ENCODE results near the gene TMEM271.

Gene TMEM271, protein sequence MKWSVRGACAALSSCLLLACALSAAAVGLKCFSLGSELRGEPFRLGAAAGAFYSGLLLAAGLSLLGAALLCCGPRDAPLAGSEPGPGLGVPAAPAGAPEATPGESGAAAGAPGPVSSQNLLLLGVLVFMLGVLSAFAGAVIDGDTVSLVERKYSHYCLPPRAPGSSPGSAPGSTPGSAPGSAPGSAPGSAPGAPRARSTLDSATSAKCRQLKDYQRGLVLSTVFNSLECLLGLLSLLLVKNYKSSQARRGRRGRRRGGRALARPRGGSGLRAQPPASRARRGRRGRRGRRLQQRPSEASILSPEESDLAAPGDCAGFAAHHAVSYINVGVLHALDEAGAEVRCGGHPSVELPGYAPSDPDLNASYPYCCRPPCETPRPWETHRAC

DNA sequence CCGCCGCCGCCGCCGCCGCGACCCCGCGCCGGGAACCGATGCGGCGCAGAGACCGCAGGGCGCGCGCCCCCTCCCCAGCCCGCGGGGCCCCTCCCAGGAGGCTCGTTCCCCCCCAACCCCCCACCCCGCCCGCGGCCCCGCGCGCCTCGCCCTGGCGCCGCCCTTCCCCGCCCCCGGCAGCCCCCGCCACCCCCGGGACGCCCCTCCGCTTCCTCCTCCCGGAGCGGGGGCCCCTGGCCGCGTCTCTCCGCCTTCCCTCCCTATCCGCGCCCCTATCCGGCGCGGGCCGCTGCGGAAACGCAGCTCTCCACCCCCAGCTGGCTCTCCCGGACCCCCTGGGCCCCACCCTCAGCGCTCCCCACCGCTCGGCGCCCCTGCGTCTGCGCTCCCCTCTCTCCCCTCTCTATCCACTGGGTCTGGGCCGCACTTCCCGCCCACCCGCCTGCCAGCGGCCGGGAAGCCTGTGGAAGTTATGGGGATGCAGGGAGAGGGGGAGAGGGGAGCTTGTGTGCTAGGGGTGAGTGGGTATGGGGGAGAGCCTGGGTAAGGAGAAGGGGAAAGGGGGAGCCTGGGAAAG, at the start of gene TMEM271:
TSS of gene TMEM271 (minus strand) at position 51 of the 577 bp plus-strand sequence. CDS start 233 bp downstream, outside the sequence.
- no peak for DNase-seq (ENCODE audit: low spot score)

DNA sequence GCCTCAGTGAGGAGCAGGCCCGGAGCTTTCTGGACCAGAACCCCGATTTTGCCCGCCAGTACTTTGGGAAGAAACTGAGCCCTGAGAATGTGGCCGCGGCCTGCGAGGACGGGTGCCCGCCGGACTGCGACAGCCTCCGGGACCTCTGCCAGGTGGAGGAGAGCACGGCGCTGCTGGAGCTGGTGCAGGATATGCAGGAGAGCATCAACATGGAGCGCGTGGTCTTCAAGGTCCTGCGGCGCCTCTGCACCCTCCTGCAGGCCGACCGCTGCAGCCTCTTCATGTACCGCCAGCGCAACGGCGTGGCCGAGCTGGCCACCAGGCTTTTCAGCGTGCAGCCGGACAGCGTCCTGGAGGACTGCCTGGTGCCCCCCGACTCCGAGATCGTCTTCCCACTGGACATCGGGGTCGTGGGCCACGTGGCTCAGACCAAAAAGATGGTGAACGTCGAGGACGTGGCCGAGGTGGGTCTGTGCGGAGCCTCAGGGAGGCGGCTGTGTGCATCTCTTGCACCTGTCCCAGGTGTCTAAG, 49.6 kb upstream of the TMEM271 start:
- no peak for DNase-seq (ENCODE audit: low spot score)

DNA sequence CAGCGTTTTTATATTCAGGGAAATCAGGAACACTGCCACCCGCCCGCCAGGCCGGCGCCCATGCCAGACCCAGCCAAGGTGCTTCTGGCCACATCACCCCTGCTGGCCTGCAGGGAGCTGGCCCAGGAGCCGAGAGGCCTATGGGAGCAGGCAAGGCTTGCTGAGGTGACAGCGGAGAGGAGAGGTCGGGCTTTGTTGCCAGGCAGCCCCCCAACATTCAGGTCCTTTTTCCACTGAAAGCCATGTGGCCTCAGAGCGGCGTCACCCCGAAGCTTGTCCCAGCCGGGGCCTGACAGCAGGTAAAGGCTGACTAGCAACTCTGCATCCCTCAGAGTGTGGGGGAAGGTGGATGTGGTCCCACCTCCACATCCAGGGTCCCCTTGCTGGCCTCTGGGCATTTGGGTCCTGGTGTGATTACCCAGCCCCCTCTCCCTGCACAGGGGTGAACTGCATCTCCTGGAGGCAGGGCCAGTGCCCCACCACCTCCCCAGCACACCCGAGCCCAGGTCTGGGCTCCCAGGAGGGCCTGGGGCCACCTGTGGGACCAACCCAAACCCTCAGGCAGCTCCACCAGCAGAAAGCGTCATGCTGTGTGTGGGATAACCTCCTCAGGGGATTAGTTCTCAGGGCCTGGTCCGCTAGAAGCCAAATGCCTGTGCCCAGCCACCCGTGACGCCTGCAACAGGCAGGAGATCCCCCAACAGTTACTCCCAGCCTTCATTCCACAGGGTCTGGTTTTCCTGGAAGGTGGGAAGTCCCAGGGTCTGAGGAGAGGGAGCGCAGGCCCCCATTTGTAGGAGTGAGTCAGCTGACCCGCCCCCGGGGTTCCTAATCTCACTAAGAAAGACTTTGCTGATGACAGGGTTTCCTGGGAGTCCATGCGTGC, 48.9 kb upstream of the TMEM271 start, which contains the start of gene PDE6B:
TSS of gene PDE6B (plus strand) at position 869 of the 886 bp plus-strand sequence. CDS start 54 bp downstream, outside the sequence.
- DNase-seq (ENCODE audit: low spot score) = peak; percentile 93

DNA sequence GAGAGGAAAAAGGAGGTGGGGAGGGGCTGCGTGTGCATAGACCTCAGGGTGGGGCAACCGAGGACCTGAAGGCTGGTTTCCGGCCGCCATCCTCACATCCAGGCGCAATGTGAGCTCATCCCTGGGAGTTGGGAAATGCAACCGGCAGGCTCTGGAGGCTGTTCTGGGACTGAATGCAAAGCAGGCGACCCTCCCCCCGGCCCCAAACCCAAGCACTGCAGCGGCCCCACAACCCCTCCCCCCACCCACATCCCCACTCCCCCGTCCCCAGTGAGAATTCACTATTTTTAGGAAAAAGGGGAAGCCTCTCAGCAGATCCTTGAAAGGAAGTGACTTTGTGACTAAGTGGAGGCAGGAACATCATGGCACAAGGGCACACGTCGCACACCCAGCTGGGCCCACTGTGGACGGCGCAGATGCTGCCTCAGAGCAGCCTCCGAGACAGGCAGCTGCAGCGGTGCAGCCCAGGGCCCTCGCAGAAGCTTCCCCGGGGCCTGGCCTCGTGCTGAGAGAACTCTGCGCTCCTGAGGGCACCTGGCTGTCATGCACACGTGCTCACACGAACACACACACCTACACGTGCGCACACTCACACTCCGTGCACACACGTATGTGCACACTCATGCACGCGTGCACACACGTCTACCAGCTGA, 47.9 kb upstream of the TMEM271 start:
- no peak for DNase-seq (ENCODE audit: low spot score)

DNA sequence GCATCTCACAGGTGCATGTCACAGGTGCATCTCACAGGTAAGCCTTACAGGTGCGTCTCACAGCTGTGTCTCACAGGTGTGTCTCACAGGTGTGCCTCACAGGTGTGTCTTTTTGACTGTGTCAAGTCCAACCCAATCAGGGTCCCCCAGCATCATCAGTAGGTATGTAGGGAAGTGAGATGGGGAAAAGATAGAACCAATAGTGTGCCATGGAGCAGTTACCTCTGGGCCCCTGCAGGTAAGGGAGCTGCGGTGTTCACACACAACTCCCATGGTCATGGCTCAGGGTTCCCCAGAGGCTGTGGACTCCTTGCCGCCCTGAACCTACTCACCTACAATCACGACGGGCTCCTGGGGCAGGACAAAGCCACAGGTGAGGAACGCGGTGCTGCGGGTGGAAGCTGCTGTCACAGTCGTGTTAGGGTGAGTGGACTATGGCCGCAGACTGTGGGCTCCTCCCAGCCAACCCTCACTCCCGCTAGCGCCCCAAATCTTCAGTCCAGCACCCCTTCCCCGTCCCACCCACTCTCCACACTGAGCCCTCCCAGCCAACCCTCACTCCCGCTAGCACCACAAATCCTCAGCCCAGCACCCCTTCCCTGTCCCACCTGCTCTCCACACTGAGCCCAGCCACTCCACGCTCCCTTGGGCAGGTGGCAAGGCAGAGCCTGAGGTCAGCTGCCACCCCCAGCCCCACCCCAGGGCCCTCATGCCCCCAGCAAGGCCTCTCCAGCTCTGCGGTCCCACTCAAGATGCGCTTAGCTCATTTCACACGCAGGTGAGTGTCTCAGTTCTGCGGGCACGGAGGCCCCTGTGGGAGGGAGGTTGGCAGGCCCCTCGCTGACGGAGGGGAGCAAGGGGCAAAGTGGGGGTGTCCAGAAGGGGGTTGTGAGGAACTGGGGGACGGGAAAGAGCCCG, 47.2 kb upstream of the TMEM271 start:
- DNase-seq (ENCODE audit: low spot score) = no peak

DNA sequence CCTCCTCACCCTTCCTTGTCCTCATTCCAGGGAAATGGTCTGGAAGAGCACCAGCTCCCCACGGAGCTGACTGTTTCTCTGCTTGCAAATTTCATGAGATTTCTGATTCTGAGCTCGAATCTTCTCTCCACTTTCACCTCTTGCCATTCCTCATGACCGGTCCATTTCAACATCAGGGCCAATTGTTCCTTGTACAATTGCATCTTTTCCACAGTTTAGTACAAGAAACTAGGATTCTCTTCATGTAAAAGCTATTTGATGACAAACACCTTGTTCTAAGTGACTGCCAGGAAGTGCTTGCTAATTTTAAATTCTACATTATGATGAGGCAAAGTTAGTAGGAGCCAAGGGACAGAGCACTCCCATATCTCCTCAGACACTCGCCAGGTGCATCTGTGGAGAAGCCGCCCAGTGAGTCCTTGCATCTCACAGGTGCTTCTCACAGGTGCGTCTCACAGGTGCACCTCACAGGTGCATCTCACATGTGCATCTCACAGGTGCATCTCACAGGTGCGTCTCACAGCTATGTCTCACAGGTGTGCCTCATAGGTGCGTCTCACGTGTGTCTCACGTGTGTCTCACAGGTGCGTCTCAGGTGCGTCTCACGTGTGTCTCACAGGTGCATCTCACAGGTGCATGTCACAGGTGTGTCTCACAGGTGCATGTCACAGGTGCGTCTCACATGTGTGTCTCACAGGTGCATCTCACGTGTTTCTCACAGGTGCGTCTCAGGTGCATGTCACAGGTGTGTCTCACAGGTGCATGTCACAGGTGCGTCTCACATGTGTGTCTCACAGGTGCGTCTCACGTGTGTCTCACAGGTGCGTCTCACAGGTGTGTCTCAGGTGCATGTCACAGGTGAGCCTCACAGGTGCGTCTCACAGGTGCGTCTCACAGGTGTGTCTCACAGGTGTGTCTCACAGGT, 46.2 kb upstream of the TMEM271 start:
- DNase-seq (ENCODE audit: low spot score) = no peak

DNA sequence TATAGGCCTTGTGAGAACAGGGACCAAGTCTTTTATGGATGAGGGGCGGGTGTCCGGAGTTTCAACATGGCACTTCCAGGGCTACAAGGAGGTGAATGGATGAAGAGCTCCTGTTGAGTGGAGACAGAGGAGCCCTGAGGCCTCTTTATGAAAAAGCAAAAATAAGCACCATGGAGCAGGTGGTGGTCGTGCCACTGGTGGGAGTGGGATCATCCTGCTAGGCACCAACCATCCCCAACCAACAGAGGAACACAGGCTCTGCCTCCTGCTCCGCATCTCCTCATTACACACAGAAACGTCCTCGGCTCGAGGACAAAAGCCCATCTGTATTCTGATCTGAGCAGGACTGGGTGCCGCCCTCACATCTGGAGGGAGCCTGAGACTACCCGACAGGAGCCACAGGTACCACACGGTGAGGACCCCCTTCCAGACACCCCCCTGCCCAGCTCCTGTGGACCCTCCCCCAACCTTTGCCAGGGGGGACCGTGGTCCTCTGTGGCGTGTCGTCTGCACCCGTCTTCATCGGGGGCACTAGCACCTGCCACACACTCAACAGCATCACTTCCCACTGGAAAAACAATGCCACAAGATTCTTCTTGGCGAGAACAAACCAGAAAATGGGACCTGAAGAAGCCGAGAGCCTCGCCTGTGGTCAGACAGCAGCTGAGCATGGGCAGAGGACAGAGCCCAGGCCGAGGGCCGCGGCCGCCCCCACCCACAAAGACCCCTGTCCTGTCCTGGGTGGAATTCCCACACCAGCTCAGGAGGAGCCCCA, 45.4 kb upstream of the TMEM271 start:
- no peak for DNase-seq (ENCODE audit: low spot score)

DNA sequence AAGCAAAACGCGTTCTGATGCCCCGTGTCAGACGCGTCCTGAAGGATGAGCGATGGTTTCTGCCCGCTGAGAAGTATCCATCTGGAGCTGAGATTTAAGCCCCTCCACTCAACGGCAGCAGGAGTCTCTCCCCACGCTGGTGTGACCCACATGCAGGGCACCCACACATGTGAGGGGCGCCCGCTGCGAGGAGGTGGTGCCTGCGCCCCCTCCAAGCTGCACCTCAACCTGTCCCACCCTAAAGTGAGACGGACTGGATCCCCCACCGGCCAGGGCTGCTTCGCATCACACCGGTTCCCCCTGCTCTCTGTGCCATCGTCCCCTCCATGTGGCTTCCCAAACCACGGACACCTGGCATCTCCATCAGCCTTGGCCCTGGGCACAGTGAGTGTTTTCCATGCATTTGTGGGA, 44.8 kb upstream of the TMEM271 start:
- DNase-seq (ENCODE audit: low spot score) = no peak

DNA sequence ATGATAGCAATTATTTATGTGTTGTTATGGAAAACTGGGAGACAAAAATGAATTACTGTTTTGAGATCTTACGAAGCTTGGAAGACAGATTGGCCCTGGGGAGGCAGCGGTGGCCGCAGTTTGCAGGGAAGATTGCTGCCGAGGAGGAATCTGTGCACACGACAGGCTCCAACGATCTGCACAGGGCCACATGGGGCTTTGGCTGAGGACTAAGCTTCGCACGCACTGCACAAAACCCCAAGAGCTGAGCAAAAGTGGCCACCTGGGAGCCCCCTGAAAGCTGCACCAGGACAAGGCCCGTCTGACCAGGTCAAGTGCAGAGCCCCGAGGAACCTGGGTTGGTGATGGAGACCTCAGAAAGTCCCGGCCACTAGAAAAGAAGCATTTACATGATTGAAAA, 44.1 kb upstream of the TMEM271 start:
- DNase-seq (ENCODE audit: low spot score) = no peak

DNA sequence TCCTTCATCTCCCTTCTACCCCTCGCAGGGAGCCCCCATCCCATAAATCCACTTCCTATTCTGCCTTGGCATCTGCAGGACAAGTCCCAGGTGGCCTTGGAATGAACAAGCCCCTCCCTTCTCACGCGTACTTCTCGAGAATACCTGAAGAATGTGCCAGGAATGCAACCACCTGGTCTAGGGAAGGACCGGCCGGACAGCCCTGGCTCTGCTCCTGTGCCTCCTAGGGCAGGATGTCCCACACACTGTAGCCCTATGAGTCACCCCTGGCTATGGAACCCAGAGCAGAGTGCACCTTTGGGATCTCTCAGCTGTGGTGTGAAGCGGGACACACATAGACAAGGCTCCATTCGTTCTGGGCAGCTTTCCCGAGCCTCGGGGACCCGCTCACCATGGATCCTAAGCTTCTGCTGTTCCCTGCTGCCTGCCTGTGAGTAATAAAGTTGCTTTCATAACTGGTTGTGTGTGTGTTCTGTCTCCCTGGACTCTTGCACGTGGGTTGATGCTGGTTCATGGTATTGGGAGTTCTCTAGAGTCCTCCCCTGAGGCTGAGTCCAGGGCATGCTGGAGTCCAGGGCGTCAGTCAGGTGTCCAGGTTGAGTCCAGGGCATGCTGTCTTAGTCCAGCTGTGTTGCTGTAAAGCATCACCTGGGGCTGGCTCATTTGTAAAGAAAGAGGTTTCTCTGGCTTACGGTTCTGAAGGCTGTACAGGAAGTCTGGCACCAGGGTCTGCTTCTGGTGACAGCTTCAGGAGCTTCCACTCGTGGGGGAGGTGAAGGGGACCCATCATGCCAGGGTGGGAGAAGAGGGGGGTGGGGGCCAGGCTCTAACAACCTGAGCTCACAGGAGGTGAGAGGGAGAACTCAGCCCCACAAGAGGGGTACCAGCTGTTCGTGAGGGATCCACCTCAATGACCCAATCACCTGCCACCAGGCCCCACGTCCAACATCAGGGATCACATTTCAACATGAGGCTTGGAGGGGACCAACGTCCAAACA, 41.8 kb upstream of the TMEM271 start:
- DNase-seq (ENCODE audit: low spot score) = peak; percentile 87

DNA sequence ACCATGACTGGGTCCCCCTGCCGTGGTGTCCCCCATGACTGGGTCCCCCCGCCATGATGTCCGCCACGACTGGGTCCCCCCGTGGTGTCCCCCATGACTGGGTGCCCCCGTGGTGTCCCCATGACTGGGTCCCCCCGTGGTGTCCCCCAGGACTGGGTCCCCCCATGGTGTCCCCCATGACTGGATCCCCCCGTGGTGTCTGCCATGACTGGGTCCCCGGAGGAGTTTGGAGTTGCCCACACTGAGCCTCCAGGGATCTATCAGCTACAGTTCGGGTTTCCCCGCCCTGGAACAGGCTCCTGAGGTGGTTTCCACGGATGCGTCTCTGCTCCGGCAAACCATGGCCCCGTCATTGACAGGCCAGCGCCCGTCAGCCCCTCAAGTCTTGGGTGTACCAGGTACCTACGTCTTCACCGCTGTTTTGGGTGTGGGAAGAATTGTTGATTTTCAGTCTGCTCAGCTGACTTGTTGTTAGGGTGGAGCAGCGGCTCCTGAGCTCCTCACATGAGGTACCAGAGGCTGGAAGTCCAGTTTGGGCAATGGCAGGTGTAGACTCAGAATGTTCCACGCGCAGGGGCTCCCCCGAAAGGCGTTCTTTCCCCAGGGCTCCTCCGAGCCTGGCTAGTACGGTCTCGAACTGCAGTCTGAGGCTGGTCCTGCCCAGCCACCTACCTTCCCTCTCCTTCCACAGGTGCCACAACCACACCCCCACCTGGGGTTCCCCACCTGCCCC, 41.0 kb upstream of the TMEM271 start:
- no peak for DNase-seq (ENCODE audit: low spot score)

DNA sequence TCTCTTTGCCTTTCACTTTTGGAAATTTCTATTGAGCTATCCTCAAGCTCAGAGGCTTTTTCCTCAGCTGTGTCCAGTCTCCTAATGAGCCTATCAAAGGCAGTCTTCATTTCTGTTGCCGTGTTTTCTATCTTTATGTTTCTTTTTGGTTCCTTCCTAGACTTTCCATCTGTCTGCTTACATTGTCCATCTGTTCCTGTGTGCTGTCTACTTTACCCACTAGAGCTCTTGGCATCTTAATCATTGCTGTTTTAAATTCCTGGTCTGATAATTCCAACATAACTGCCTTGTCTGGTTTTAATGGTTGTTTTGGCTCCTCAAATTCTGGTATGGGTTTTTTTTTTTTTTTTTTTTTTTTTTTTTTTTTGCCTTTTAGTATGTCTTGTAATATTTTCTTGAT, 40.0 kb upstream of the TMEM271 start:
- DNase-seq (ENCODE audit: low spot score) = no peak

DNA sequence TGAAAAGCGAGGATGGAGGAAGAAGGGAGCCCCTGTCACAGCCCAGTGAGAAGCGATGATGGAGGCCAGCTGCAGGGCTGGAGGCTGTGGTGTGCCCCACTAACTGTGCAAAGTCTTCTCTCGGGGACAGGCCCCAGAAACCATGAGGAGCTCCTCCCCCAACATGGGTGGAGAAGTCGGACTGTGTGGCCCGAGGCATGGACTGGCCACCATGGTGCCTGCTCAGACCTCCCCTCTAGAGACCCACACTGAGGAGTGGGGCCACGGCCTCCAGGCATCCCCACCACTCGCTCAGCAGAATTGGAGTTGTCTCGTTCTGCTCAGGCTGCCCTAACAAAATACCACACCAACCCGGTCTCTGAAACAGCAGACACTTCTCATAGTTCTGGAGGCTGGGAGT, 37.0 kb upstream of the TMEM271 start:
- no peak for DNase-seq (ENCODE audit: low spot score)

DNA sequence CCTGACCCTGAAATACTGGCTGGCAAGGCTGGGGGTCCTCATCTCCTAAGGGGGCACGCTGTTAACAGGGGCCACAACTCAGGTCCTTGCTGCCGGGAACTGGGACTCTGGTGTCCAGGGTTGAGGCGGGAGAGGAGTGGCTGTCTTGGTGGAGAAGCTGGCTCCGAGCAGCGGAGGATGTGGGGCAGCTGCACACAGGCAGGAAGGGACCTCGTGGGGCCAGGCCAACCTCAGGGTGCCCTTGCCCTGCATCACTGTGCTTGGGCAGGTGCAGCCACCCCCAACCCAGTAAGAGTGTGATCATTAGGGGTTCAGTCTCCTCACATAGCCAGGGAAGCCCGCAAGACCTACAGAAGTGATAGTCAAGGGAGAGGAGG, 36.6 kb upstream of the TMEM271 start:
- no peak for DNase-seq (ENCODE audit: low spot score)

DNA sequence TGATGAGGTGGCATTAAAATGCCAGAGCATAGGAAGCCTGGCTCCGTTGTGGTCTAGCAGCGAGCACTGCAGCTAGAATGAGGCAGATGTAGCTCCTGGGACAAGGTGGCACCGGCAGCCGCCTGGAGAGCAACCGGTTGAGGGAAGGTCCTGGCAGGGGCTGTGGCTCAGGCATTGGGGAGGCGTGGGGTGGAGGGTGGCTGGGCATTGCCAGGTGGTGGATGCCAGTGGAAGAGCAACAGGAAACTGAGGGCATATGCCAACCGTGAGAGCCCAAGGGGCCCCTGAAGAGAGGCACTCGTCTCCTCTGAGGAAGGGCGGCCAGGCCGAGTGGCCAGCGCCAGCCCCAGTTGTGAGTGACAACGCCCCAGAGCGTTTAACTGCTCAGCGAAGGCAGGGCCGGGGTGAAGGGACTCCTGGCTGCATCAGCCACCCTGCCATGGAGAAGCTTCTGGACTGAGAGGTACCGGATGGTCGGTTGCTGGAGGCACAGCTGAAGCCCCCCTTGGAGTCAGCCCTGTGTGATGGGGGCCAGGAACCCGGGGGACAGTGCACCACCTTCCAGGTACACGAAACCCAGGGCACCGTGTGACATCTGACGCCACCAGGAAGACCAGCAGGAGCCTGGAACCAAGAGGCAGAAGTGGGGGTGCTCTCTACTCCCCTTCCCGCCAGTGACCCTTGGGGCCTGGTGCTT, 36.1 kb upstream of the TMEM271 start:
- no peak for DNase-seq (ENCODE audit: low spot score)
